Measurements from ENCODE around the gene FTO. TPM values are rescaled to one million over a fixed set of nuclear protein-coding genes. Genes with fewer than 3 reads are reported as not detected.

The FTO gene
- polyA plus RNA-seq, 1 experiment: 135 TPM

DNA sequence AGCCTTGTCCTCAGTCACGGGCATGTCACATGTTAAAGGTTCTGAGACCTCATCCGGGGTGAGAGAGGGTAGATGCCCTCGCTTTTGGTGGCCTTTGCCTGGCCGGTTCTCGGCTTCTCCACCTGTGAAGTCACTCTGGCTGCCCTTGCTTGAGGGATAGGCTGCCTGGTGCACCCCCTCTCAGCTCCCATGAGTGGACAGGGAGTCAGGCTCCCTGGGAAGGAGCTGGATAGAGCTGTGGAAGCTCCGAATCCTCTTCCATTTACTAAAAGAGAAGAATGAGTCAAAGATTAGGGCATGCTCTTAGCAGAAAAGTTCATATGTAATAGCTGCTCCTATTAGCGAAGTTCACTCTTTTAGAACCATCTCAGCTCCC lies 440.6 kb downstream of the FTO start:
- TF ChIP-seq, protein P1, sequence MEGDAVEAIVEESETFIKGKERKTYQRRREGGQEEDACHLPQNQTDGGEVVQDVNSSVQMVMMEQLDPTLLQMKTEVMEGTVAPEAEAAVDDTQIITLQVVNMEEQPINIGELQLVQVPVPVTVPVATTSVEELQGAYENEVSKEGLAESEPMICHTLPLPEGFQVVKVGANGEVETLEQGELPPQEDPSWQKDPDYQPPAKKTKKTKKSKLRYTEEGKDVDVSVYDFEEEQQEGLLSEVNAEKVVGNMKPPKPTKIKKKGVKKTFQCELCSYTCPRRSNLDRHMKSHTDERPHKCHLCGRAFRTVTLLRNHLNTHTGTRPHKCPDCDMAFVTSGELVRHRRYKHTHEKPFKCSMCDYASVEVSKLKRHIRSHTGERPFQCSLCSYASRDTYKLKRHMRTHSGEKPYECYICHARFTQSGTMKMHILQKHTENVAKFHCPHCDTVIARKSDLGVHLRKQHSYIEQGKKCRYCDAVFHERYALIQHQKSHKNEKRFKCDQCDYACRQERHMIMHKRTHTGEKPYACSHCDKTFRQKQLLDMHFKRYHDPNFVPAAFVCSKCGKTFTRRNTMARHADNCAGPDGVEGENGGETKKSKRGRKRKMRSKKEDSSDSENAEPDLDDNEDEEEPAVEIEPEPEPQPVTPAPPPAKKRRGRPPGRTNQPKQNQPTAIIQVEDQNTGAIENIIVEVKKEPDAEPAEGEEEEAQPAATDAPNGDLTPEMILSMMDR (IDR thresholded peaks at IDR 0.05; ENCODE audit: low read depth, low read length): no peak
- CTCF ChIA-PET: no interaction called here
- Histone ChIP-seq H3K27me3 (ENCODE audit: control insufficient read depth, insufficient read depth, low read length) (peaks cover 7% of the 10 kb centered on the region), H3K27ac (ENCODE audit: low read depth, low read length) (no peak overlapping the region), H3K9me3 (ENCODE audit: control insufficient read depth, insufficient read depth, low read length) (no peaks in the 10 kb centered on the region), H3K4me3 (ENCODE audit: low read depth, low read length) (no peak overlapping the region)
- no peak for DNase-seq (ENCODE audit: low read depth, low spot score)
- POLR2A ChIA-PET: interaction anchor here (0.6 kb wide), 1 partner anchor 392 kb away, joined by 5 read pairs; no protein-coding TSS in a partner anchor

DNA sequence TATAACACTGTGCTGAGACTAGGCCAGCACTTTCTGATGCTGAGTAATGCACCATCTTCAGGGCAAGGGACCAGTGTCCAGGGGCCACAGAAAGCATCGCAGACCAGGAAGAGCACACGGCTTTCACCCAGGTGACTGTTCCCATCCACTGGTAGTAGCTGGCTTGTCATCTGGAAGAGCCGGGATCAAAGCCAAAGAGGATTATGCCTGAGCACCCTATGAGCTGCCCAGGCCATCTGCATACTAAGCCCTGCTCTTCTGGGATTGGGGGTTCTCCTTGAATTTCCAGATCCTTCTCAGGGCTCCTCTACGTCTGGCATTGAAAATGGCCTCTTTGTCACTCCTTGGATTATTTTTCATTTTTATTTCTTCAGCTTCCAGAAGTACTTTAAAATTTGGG lies 441.9 kb downstream of the FTO start:
- Histone ChIP-seq H3K27me3 (ENCODE audit: control insufficient read depth, insufficient read depth, low read length) (peaks cover 13% of the 10 kb centered on the region), H3K4me3 (ENCODE audit: low read depth, low read length) (no peak overlapping the region), H3K27ac (ENCODE audit: low read depth, low read length) (no peak overlapping the region), H3K9me3 (ENCODE audit: control insufficient read depth, insufficient read depth, low read length) (no peaks in the 10 kb centered on the region)
- ChIA-PET CTCF (no interaction called here), POLR2A (no interaction called here)
- no peak for DNase-seq (ENCODE audit: low read depth, low spot score)
- TF ChIP-seq, protein P1 (IDR thresholded peaks at IDR 0.05; ENCODE audit: low read depth, low read length): no peak

DNA sequence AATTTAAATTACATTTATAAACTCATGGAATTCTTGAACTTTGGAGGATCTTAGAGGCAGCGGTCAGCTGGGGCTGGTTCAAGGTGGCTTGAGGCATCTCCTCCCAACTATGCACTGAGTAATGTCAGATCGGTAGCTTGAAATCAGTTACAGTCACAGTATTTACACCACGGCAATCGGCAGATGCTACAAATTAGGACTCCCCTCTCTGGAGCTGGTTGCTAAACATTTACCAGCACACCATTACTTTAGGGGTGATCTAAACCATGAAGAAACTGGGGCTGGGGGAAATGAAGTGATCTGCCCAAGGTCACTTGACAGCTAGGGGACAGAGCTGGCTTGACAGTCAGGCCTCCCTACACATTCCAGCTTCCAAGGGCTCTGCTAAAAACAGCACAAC lies 445.0 kb downstream of the FTO start:
- Histone ChIP-seq H3K27me3 (ENCODE audit: control insufficient read depth, insufficient read depth, low read length) (peaks cover 12% of the 10 kb centered on the region), H3K4me3 (ENCODE audit: low read depth, low read length) (no peak overlapping the region), H3K27ac (ENCODE audit: low read depth, low read length) (no peak overlapping the region), H3K9me3 (ENCODE audit: control insufficient read depth, insufficient read depth, low read length) (no peaks in the 10 kb centered on the region)
- DNase-seq (ENCODE audit: low read depth, low spot score): no peak
- CTCF ChIA-PET: no interaction called here
- POLR2A ChIA-PET: interaction anchor here (0.6 kb wide), 1 partner anchor 21 kb away, joined by 4 read pairs; no protein-coding TSS in a partner anchor
- TF ChIP-seq, protein P1 (IDR thresholded peaks at IDR 0.05; ENCODE audit: low read depth, low read length): no peak

DNA sequence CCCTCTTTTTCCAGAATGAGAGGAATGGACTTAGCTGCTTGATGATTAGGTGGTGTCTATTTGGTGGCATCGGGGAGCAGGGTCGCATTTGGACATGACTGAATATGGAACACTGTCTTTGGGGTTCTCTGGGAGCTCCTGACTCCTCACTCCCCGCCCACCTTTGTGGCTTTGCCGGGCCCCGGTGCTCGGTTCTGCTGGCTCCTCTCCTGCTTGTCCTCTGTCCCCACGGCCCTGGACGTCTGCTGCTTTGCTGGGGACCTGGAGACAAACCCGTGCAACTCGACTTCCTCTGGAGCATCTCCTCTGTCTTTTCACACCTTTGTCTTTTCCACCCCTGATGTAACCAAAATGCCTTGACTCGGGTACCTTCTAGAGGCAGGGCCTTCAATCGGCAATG lies 446.9 kb downstream of the FTO start:
- CTCF ChIA-PET: no interaction called here

DNA sequence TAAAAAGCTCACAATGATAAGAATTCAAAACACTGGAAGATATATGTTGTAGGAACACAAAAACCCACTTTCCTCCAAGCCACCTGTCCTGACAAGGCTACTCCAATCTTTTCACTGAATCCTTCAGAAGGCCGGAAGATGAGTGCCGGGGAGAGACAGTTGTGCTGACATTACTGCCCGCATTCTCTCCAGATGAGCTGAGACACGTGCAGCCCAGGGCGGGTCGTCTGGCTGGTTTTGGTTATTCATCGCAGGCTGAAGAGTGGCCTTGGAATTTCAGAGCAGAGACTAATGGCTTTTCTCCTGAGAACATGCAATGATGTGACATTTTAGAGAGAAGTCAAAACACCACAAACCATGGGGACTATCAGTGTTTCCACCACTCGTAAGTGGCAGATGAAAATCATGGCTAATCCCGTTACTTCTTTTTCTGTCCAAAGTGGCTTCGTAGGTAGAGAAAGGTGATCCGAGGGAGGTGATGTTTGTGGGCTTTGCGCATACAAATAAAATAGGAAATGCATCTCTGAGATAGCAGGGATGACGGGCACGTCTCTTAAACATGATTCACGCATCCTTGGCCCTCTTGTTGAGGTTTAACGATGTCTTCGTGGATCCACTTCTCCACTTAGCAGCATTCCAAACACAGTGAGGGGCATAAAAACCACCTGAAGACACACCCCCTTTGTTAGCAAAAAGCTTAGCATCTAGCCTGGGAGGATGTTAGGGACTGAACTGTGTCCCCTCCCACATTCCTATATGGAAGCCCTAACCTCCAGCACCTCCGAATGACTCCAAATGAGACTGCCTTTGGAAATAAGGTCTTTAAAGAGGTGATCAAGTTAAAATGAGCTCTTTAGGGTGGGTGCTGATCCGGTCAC lies 448.6 kb downstream of the FTO start:
- H3K4me3 ChIP-seq (ENCODE audit: low read depth, low read length): no peak overlapping the region
- H3K9me3 ChIP-seq (ENCODE audit: control insufficient read depth, insufficient read depth, low read length): peaks cover 3% of the 10 kb centered on the region; the same call in 1 of the 2 replicates
- DNase-seq (ENCODE audit: low read depth, low spot score): no peak
- H3K27ac ChIP-seq (ENCODE audit: low read depth, low read length): no peak overlapping the region
- POLR2A ChIA-PET: no interaction called here
- peaks cover 11% of the 10 kb centered on the region for H3K27me3 ChIP-seq (ENCODE audit: control insufficient read depth, insufficient read depth, low read length)
- CTCF ChIA-PET: no interaction called here
- TF ChIP-seq, protein P1 (IDR thresholded peaks at IDR 0.05; ENCODE audit: low read depth, low read length): no peak

More for the DNA sequence above, 446.9 kb downstream of the FTO start:
- H3K9me3 ChIP-seq (ENCODE audit: control insufficient read depth, insufficient read depth, low read length): no peaks in the 10 kb centered on the region
- POLR2A ChIA-PET: no interaction called here
- no peak overlapping the region for H3K4me3 ChIP-seq (ENCODE audit: low read depth, low read length)
- DNase-seq (ENCODE audit: low read depth, low spot score): no peak
- H3K27ac ChIP-seq (ENCODE audit: low read depth, low read length): no peak overlapping the region
- H3K27me3 ChIP-seq (ENCODE audit: control insufficient read depth, insufficient read depth, low read length): peaks cover 12% of the 10 kb centered on the region
- TF ChIP-seq, protein P1 (IDR thresholded peaks at IDR 0.05; ENCODE audit: low read depth, low read length): no peak

All from AG04450 (cell line).